HFFc6 (cell line): Measurements from ENCODE around the gene VWA3B. TPM values are rescaled to one million over a fixed set of nuclear protein-coding genes. Genes with fewer than 3 reads are reported as not detected.

Experiments
- DNase-seq: peaks from one replicate; pipeline ENCODE4 v3.0.0-alpha.2; 2018
- H3K27ac Mint-ChIP-seq: 2 replicates; pipeline ENCODE4 v1.8.0; 2020; ENCODE audit warnings: mild to moderate bottlenecking, mixed read lengths
- H3K27me3 Mint-ChIP-seq: 2 replicates; pipeline ENCODE4 v1.8.0; 2021; ENCODE audit warnings: mild to moderate bottlenecking, moderate library complexity, mixed read lengths; ENCODE audit not compliant: insufficient read depth
- H3K36me3 Mint-ChIP-seq: 2 replicates; pipeline ENCODE4 v1.8.0; 2021; ENCODE audit warnings: low read depth, mixed read lengths
- H3K4me1 Mint-ChIP-seq: 2 replicates; pipeline ENCODE4 v1.8.0; 2020; ENCODE audit warnings: low read depth, mixed read lengths
- H3K4me3 Mint-ChIP-seq: 2 replicates; pipeline ENCODE4 v1.8.0; 2020; ENCODE audit warnings: mild to moderate bottlenecking, moderate library complexity, mixed read lengths
- H3K9me3 Mint-ChIP-seq: 2 replicates; pipeline ENCODE4 v1.8.0; 2020; ENCODE audit warnings: mild to moderate bottlenecking, mixed read lengths
- total RNA-seq, 6 experiments: library from RNA; stranded (reverse); fragmentation: NEBNext Ultra II Directional; extraction: Animal tissue kit (Norgen Biotek cat#: 25700); gene quantifications; 2 replicates in 1 of 6; 3 replicates in 5 of 6; pipeline ENCODE4 v1.2.3, GENCODE V29; 2021
- TF ChIP-seq, protein P1 (sequence below): fragments of 200-600 bp; sonication (generic); IDR thresholded peaks from 2 replicates; pipeline ENCODE4 v1.5.0; 2021; ENCODE audit warnings: antibody characterized with exemption, mild to moderate bottlenecking

Gene VWA3B
- total RNA-seq, 6 experiments from 2014 or later = not detected

DNA sequence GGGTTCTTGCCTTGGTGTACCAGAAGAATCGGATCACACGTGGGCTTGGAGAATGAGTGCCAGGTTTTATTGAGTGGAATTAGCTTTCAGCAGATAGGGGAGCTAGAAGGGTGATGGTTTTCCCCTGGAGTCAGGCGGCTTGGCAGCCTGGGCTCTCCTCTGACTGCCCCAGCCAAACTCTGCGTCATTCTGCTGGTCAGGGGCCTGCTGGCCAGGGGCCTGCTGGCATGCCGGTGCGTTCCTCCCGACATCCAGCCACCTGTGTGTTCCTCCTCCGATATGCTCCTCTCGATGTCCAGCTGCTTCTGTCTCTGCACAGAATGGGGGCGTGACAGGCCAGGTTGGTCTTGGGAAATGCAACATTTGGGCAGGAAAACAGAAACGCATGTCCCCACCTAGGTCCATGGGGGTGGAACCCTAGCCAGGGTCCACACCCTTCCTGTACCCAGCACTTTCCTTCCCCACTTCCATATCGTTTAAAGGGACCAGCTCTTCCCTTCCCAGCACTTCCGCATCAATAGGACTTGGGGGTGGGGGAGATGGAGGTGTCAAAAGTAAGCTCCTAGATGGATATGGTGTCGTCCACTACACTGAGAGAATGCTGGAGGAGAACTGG is 85.3 kb downstream of the VWA3B start:
- DNase-seq = no peak
- no peaks in the 10 kb centered on the region for H3K9me3 Mint-ChIP-seq
- H3K4me3 Mint-ChIP-seq = no peak overlapping the region
- peaks cover 6% of the 10 kb centered on the region; the same call in 1 of the 2 replicates for H3K4me1 Mint-ChIP-seq
- TF ChIP-seq, protein P1, sequence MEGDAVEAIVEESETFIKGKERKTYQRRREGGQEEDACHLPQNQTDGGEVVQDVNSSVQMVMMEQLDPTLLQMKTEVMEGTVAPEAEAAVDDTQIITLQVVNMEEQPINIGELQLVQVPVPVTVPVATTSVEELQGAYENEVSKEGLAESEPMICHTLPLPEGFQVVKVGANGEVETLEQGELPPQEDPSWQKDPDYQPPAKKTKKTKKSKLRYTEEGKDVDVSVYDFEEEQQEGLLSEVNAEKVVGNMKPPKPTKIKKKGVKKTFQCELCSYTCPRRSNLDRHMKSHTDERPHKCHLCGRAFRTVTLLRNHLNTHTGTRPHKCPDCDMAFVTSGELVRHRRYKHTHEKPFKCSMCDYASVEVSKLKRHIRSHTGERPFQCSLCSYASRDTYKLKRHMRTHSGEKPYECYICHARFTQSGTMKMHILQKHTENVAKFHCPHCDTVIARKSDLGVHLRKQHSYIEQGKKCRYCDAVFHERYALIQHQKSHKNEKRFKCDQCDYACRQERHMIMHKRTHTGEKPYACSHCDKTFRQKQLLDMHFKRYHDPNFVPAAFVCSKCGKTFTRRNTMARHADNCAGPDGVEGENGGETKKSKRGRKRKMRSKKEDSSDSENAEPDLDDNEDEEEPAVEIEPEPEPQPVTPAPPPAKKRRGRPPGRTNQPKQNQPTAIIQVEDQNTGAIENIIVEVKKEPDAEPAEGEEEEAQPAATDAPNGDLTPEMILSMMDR = no peak
- no peaks in the 10 kb centered on the region for H3K36me3 Mint-ChIP-seq
- no peak overlapping the region for H3K27ac Mint-ChIP-seq
- peaks cover 41% of the 10 kb centered on the region for H3K27me3 Mint-ChIP-seq

DNA sequence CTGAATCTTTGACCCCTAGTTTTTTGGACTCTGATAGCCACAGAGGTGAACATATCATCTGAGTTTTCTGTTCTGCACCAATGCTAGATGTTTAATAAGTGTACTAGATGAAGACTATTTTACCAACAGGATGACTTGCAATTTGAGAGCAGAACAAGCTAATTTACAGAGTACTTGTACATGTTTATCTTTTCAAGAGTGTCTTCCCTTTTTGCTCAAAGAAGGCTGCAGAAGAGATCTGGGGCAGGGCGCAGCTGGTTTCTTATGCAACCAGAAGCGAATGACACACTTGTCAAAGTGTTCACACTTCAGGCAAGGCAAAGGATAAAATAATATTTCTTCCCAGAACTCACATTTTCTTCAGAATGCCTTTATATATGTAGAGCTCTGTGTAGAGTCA is 86.0 kb downstream of the VWA3B start:
- Mint-ChIP-seq H3K27me3 (peaks cover 41% of the 10 kb centered on the region), H3K36me3 (no peaks in the 10 kb centered on the region), H3K4me3 (no peak overlapping the region), H3K4me1 (peaks cover 6% of the 10 kb centered on the region; the same call in 1 of the 2 replicates), H3K9me3 (no peaks in the 10 kb centered on the region), H3K27ac (no peak overlapping the region)
- TF ChIP-seq, protein P1 = no peak
- DNase-seq = no peak

DNA sequence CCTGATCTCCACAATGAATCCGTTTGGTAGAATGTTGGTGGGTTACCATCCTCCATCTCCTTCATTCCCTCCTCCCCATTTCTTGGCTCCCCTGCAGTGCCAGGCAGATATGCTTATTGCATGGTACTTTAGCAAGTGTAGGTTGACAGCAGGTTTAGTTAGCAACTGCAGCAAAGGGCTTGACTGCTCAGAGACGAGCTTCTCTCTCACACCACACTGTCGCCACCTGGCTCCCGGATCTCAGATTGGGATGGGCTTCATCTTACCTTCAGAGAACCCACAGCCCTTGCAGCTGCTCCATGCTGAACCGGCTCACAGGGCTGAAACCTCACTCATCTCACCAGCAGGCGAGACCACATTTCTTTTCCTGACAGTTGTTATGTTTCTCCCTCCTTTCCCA is 88.8 kb downstream of the VWA3B start:
- Mint-ChIP-seq H3K27me3 (peaks cover 41% of the 10 kb centered on the region), H3K4me1 (no peaks in the 10 kb centered on the region)
- DNase-seq = no peak

DNA sequence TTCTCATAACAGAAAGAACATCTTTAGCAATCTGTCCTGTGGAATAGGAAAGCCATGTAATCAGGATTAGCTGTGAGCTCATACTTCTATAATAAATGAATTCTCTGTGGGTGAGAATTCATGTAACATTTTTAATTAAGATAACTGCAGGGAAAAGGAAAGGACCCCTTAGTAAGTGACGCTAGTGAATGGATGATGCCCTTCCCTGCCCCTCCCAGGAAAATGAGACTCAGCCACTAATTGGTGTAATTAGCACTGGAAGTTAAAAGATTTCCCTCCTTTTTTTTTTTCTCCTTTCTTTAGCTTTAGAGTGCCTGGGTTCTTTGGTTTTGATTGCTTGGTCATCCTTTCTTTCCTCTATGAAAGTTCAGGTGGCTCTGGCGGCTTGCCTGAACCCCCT is 90.3 kb downstream of the VWA3B start:
- no peak overlapping the region for H3K27ac Mint-ChIP-seq
- no peak overlapping the region for H3K4me3 Mint-ChIP-seq
- no peaks in the 10 kb centered on the region for H3K4me1 Mint-ChIP-seq
- TF ChIP-seq, protein P1 = no peak
- H3K36me3 Mint-ChIP-seq = no peaks in the 10 kb centered on the region
- H3K27me3 Mint-ChIP-seq = peaks cover 39% of the 10 kb centered on the region
- H3K9me3 Mint-ChIP-seq = no peaks in the 10 kb centered on the region
- DNase-seq = no peak

More for the DNA sequence above, 88.8 kb downstream of the VWA3B start:
- no peak overlapping the region for H3K4me3 Mint-ChIP-seq
- H3K27ac Mint-ChIP-seq = no peak overlapping the region
- TF ChIP-seq, protein P1 = no peak
- H3K9me3 Mint-ChIP-seq = no peaks in the 10 kb centered on the region
- no peaks in the 10 kb centered on the region for H3K36me3 Mint-ChIP-seq

DNA sequence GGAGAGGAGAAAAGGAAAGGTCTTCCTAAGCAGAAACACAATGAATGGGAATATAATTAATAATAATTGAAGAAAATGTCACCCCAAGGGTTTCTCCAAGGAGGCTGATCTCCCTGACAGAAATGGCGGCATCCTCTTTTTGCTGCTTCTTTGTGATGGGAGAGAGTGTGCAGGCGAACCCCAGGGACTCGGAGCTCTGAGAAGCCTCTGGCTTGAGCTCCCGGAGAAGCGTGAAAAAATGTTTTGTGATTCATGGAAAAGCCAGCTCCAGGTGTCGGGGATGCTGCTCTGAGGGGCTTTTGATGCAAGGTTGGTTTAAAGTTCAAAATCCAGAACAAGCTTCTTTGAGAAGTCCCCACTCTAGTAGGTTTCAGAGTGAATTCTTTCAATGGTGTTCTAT is 91.0 kb downstream of the VWA3B start:
- TF ChIP-seq, protein P1 = no peak
- H3K27me3 Mint-ChIP-seq = peaks cover 36% of the 10 kb centered on the region
- H3K4me3 Mint-ChIP-seq = no peak overlapping the region
- DNase-seq = no peak
- no peaks in the 10 kb centered on the region for H3K36me3 Mint-ChIP-seq
- no peaks in the 10 kb centered on the region for H3K4me1 Mint-ChIP-seq
- no peaks in the 10 kb centered on the region for H3K9me3 Mint-ChIP-seq
- H3K27ac Mint-ChIP-seq = no peak overlapping the region
